AG09309 (cell line): ENCODE results near the gene CYP27C1.
A peak's percentile ranks its signal among the peaks of the same experiment; 100 is the strongest.

Source experiments
- DNase-seq: peaks from one replicate; pipeline ENCODE4 v3.0.0-alpha.2; 2010; ENCODE audit warnings: low read depth
- H3K4me3 ChIP-seq: 2 replicates; pipeline ENCODE4 v1.5.1; 2011; ENCODE audit warnings: mild to moderate bottlenecking, low read depth, low read length, moderate library complexity; ENCODE audit not compliant: control insufficient read depth
- CTCF ChIP-seq: IDR thresholded peaks from 2 replicates; pipeline ENCODE4 v1.5.1; 2011; ENCODE audit warnings: mild to moderate bottlenecking, low read depth, low read length, inconsistent platforms; ENCODE audit not compliant: insufficient read depth, control insufficient read depth; ENCODE audit errors: missing control alignments

CYP27C1 gene

DNA sequence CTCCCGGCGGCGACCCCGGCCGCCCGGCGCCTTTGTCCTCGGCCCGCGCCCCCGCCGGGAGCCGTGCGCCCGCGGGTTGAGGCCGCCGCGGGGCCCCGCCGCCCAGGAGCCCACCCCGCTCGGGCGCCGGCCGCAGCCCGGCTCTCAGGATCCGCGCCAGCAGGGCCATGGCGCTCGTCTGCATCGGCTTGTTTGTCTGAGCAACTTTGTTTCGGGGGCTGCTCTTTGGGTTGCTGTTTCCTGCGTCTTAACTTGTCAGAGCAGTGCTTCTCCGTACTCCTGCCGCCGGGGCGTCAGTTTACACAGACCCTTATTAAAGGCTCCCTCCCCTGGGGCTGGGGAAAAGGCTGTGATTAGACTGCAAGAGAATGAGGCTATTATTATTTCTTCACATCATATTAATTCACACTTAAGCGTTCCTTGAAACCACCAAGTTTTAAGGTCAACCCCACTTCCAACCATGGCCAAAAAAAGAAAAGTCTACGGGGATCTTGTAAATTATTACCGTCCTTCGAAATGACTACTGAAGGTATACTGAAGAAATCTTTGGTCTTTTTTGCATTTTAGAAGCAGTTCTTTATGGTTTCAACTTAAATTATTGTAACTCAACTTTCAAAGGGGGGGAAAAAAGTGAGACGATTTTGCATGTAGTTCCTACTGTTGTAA is at the start of gene CYP27C1:
CYP27C1 (minus strand) TSS at position 198 of the 666 bp plus-strand sequence; CDS start at position 169, 29 bp downstream.
- DNase-seq = no peak
- no peak for TF ChIP-seq CTCF
- H3K4me3 ChIP-seq = peak within 1 kb of the TSS; percentile 81

GRCh38 chr2:127261804-127262406 is 41.8 kb upstream of the CYP27C1 start:
- no peak overlapping the region for H3K4me3 ChIP-seq
- no peak for TF ChIP-seq CTCF
- DNase-seq = no peak

GRCh38 chr2:127259355-127259754 is 39.3 kb upstream of the CYP27C1 start:
- H3K4me3 ChIP-seq = no peak overlapping the region
- DNase-seq = no peak
- no peak for TF ChIP-seq CTCF

DNA sequence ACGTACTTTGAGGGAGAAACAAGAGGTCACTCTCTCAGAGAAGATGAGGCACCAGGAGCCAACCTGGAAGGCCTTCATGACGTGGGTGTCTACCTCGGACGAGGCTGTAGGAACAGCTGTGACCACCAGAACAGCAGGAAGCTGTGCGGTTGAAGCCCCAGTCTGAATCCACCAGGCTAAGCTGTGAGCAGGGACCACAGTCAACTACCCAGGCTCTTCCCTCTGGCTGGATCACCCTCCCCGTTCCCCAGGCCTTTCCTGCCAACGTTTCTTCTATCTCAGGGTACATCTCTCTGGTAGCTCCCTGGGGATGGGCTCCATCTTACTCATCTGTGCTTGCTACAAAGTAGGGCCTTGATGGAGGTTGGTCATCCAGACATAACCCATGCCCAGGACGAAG is 36.8 kb upstream of the CYP27C1 start:
- no peak overlapping the region for H3K4me3 ChIP-seq
- DNase-seq = no peak
- TF ChIP-seq CTCF = no peak

- H3K4me3 ChIP-seq = no peak overlapping the region
- no peak for DNase-seq
- TF ChIP-seq CTCF = no peak
Observed at GRCh38 chr2:127256381-127256780, 36.3 kb upstream of the CYP27C1 start.

GRCh38 chr2:127255721-127256120 is 35.6 kb upstream of the CYP27C1 start:
- no peak for DNase-seq
- no peak overlapping the region for H3K4me3 ChIP-seq
- TF ChIP-seq CTCF = no peak
